Left forelimb (tissue), 1 donor: ENCODE measurements around the gene CCDC71.

Source experiments
- DNase-seq: peaks from one replicate; pipeline ENCODE4 v3.0.0-alpha.2; 2018; ENCODE audit warnings: low spot score

CCDC71 gene

DNA sequence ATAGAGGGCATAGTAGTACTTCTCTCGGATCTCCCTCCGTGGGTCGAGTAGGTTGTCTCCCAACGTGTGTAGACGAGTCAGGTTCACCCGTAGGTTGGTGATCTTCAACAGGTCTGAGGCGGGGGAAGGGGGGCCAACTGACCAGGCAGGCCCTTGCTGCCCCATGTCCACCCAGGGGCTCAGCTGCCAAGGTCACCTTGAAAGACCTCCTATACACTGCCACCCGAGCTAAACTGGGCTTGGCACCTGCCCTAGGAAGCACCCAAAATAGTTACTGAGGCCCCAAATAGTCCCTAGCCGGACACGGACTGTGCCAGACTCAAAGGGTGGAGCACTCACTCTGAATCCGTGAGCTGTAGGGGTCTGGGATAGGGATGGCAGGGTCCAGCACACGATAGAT, 35.1 kb downstream of the CCDC71 start:
- DNase-seq: no peak

- DNase-seq: no peak
Measured at GRCh38 chr3:49124991-49125670, 41.0 kb downstream of the CCDC71 start.

DNA sequence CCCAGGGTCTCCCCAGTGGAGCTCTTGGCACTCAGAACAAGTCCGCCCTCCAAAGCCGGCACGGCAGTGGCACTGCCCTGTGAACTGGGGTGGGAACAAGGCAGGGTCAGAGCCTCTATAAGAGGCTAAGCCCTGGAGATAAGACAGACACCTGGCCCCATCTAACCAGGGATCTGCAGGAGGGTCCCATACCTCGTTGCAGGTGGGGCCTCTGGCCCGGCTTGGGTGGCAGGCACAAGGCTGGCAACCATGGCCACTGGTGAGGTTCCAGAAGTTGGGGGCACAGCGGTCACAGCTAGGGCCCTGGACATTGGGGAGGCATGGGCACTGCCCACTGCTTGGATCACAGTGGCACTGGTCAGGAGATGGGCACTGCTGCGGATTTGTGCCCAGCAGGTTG, 41.9 kb downstream of the CCDC71 start:
- no peak for DNase-seq

GRCh38 chr3:49123687-49124086, 42.4 kb downstream of the CCDC71 start:
- no peak for DNase-seq

GRCh38 chr3:49122886-49123545, 43.1 kb downstream of the CCDC71 start:
- DNase-seq: no peak

DNA sequence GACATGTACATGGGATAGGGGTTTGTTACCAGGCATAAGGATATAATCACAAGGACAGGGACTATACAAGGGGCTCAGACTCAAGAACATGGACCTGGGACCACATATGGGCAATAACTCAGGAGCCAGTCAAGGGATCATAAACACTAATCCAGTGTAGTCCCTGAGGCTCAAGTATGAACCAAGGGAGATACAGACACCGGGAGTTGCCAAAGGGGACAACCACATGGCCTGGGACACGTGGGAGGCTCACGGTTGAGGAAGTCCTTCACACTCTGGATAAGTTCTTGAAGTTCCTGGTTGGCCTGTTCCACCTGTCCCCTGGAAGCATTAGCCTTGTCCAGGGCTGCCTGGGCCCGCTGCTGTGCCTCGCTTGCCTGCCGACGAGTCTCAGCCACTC, 43.7 kb downstream of the CCDC71 start:
- no peak for DNase-seq

DNA sequence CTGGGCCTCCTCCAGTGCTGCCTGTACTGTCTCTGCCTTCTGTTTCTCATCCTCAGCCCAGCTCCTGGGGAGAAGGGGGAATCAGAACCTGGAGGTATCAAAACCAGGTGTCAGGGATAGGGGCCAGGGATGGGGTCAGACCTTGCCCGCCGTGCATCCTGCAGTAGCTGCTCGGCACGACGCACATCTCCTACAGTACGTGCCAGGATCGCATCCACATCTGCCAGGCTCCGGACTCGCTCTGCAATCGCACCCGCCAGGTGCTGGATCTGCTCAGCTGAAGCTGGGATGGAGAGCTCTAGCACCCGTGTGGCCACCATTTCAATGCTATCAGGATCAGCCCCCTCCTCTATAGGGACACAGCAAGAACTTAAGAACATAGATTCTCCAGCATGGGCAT, 44.1 kb downstream of the CCDC71 start:
- DNase-seq: no peak

DNA sequence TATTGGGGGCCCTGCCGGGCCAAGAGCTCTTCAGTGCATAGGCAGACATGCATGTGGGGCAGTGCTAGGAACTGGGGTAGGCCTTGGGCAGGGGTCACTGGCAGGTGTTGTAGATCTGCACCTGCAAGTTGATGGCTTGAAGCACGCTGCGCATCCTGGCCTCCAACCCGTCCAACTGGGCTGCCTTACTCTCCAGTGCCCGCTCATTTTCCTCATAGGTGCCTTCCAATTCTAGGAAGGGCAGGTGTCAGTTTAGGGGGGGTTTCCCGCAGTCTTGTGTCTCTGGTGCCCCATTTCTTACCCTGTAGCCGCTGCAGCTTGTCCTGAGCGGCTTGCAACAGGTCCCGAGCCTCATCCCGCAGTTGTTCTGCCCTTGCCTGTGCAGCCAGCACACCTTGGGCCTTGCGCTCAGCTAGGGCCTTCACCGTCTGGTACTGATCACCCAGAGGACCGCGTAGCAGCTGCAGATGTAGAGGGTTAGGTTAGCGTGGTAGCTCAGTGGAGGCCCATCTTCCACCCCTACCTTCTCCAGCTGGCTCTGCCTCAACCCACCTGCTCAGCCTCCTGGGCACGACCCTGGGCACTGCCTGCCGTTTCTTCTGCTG, 44.9 kb downstream of the CCDC71 start:
- DNase-seq: no peak

- DNase-seq: peak; percentile 95
Measured at GRCh38 chr3:49120438-49121131, 45.5 kb downstream of the CCDC71 start, which contains the start of gene USP19. Gene USP19, minus strand, starts transcription at chr3:49120823. Its CDS starts 1,678 bp downstream, at chr3:49119145.

GRCh38 chr3:49120096-49120437, 46.1 kb downstream of the CCDC71 start:
- no peak for DNase-seq

DNA sequence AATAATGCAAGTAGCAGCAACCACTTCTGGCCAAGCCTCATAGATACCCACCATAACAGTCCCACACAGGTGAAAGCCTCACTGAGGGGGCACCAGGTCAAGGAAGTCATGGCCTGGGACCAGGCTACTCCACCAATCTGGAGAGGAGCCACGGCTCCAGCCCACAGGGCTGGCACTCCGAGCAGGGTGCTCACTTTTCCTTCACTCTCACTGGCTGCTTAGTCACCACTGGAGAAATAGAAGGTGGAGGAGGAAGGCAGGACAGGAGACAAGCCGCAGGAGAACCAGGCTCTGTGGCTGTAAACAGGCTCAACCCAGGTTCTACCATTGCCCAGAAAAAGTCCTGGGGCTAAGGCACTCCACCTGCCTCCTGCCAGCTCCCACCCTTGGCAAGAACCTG, 46.7 kb downstream of the CCDC71 start:
- no peak for DNase-seq

DNA sequence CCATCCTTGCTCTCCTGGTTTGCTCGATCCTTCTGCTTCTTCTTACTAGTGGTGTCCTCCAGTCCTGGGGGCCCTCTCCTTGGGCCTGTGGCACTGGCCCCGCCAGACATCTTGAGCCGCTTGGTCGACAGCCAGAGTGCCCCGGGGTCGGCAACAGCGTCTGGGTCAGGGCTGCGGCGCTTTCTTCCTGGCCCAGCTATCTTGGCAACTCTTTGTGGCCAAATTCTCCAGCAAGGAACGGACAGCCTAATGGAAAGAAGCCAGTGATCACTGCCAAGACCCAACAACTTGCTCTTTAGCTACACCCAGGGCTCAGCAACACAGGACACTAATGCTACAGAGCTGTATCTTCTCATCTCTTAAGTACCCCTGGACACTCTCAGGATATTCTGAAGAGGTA, 47.1 kb downstream of the CCDC71 start:
- no peak for DNase-seq
